Upper lobe of left lung (tissue), 6 donors: ENCODE results near the gene TPGS1. TPM values are rescaled to one million over a fixed set of nuclear protein-coding genes. Genes with fewer than 3 reads are reported as not detected.

ENCODE experiments used
- ATAC-seq, 2 donors: fragments of 200-7000 bp; cut with Tn5 transposase; one replicate each; pipeline ENCODE4 v1.9.1; 2022; ENCODE audit warnings: mild to moderate bottlenecking in 2 of 2, moderate library complexity in 2 of 2; ENCODE audit not compliant: low FRiP score in 2 of 2
- DNase-seq, 2 donors: peaks; one replicate each; pipeline ENCODE4 v3.0.0-alpha.2; 2019 to 2020
- H3K27ac ChIP-seq, 4 donors: fragments of 200-600 bp; sonication (generic); one replicate each; pipeline ENCODE4 v1.5.1; 2016 to 2019
- H3K27me3 ChIP-seq, 4 donors: fragments of 200-600 bp; sonication (generic); one replicate each; pipeline ENCODE4 v1.5.1; 2017 to 2019
- H3K36me3 ChIP-seq, 4 donors: fragments of 200-600 bp; sonication (generic); one replicate each; pipeline ENCODE4 v1.5.1; 2016 to 2019
- H3K4me1 ChIP-seq, 4 donors: fragments of 200-600 bp; sonication (generic); one replicate each; pipeline ENCODE4 v1.5.1; 2018 to 2019
- H3K4me3 ChIP-seq, 4 donors: fragments of 200-600 bp; sonication (generic); one replicate each; pipeline ENCODE4 v1.5.1; 2017 to 2019; ENCODE audit warnings: mild to moderate bottlenecking in 2 of 4, moderate library complexity in 1 of 4
- H3K9me3 ChIP-seq, 4 donors: fragments of 200-600 bp; sonication (generic); one replicate each; pipeline ENCODE4 v1.5.1; 2018 to 2019
- CTCF ChIP-seq, 6 experiments: fragments of 450-650 bp in 4 of 6; fragments of 200-600 bp in 2 of 6; sonication (generic) in 2 of 6; IDR thresholded peaks; one replicate each; pipeline ENCODE4 v1.5.1; 2016 to 2019; ENCODE audit warnings: antibody characterized with exemption in 6 of 6
- EP300 ChIP-seq, 4 donors: sonication (generic); formaldehyde crosslinking; IDR thresholded peaks; one replicate each; pipeline ENCODE4 v1.5.1; 2017; ENCODE audit warnings: antibody characterized with exemption in 4 of 4, control low read depth in 2 of 4
- POLR2A ChIP-seq, 4 donors: fragments of 450-650 bp; IDR thresholded peaks; one replicate each; pipeline ENCODE4 v1.5.1; 2016 to 2017; ENCODE audit warnings: antibody characterized with exemption in 4 of 4, mild to moderate bottlenecking in 2 of 4
- POLR2AphosphoS5 ChIP-seq, 2 donors: sonication (generic); formaldehyde crosslinking; IDR thresholded peaks; one replicate each; pipeline ENCODE4 v1.5.1; 2017; ENCODE audit warnings: antibody characterized with exemption in 2 of 2
- WGBS, 2 donors: methylation state at CpG; one replicate each; pipeline ENCODE4 v1.1.5; 2017 to 2018; 5-methylcytosine and 5-hydroxymethylcytosine counted together
- total RNA-seq, 6 donors: library from RNA; depleted of rRNA in 4 of 6; stranded (reverse); fragments of >200 nt in 4 of 6; gene quantifications; one replicate each; pipeline versions ENCODE4 v1.1.0 to v1.2.1, GENCODE V29; 2016 to 2021
- donor health status: DM: no; HTN: no; CAD: no; lungs with moderate emphysema.
- donor health status: DM: no; HTN: yes; CAD: no; lungs with severe emphysema.

TPGS1 gene
- total RNA-seq, 6 donors from 2014 or later: 30.9 to 67.1 (median 40.1) TPM

- Histone ChIP-seq H3K4me1 (peaks cover 34 to 57% (median 40%) of the 10 kb centered on the region in 4 donors), H3K27me3 (no peaks in the 10 kb centered on the region), H3K4me3 (peak overlapping the region; percentile 75 to 100 (median 95)), H3K9me3 (no peaks in the 10 kb centered on the region), H3K27ac (peak overlapping the region in 2 of 4 donors; percentile 95 to 98), H3K36me3 (peaks cover 0 to 7% (median 2%) of the 10 kb centered on the region in 4 donors)
- DNase-seq (no peak), ATAC-seq (no peak)
- 64 to 73% methylated on average over 24 to 32 of the region's 32 CpGs for WGBS, 2 donors
- no peak for TF ChIP-seq CTCF (IDR thresholded peaks at IDR 0.05)
- TF ChIP-seq POLR2A (IDR thresholded peaks at IDR 0.05): no peak
Observed at GRCh38 chr19:508204-509150, 1.2 kb downstream of the TPGS1 start.

GRCh38 chr19:510606-511100 lies 3.4 kb downstream of the TPGS1 start:
- ATAC-seq (peak; percentile 53 to 67), DNase-seq (peak; percentile 78 to 90)
- H3K27me3 ChIP-seq: no peaks in the 10 kb centered on the region
- H3K27ac ChIP-seq: peak overlapping the region; percentile 70 to 84 (median 78)
- peak overlapping the region in 3 of 4 donors; percentile 19 to 35 (median 34) for H3K4me3 ChIP-seq
- 15 to 21% methylated on average over 6 to 21 of the region's 21 CpGs for WGBS, 2 donors
- H3K36me3 ChIP-seq: peaks cover 0 to 7% (median 2%) of the 10 kb centered on the region in 4 donors
- TF ChIP-seq CTCF (IDR thresholded peaks at IDR 0.05) (peak; percentile 95 to 99 (median 97)), EP300 (IDR thresholded peaks at IDR 0.05) (no peak), POLR2AphosphoS5 (IDR thresholded peaks at IDR 0.05) (no peak), POLR2A (IDR thresholded peaks at IDR 0.05) (no peak)
- H3K4me1 ChIP-seq: peaks cover 34 to 57% (median 40%) of the 10 kb centered on the region in 4 donors
- H3K9me3 ChIP-seq: no peaks in the 10 kb centered on the region

- WGBS, 2 donors: 34 to 52% methylated on average over 19 to 30 of the region's 30 CpGs
- TF ChIP-seq CTCF (IDR thresholded peaks at IDR 0.05) (no peak), EP300 (IDR thresholded peaks at IDR 0.05) (no peak), POLR2AphosphoS5 (IDR thresholded peaks at IDR 0.05) (peak in 1 of 2 donors; percentile 6), POLR2A (IDR thresholded peaks at IDR 0.05) (peak in 1 of 4 donors; percentile 20)
- peak overlapping the region; percentile 70 to 84 (median 78) for H3K27ac ChIP-seq
- peaks cover 0 to 7% (median 2%) of the 10 kb centered on the region in 4 donors for H3K36me3 ChIP-seq
- H3K4me3 ChIP-seq: peak overlapping the region in 3 of 4 donors; percentile 19 to 35 (median 34)
- no peak for ATAC-seq
- no peaks in the 10 kb centered on the region for H3K27me3 ChIP-seq
- peak; percentile 46 to 82 for DNase-seq
- peaks cover 32 to 54% (median 38%) of the 10 kb centered on the region in 4 donors for H3K4me1 ChIP-seq
- H3K9me3 ChIP-seq: no peaks in the 10 kb centered on the region
Observed at GRCh38 chr19:511101-511851, 4.0 kb downstream of the TPGS1 start.

- H3K27me3 ChIP-seq: no peaks in the 10 kb centered on the region
- peaks cover 0 to 7% (median 2%) of the 10 kb centered on the region in 4 donors for H3K36me3 ChIP-seq
- H3K27ac ChIP-seq: peak overlapping the region in 3 of 4 donors; percentile 10 to 53 (median 51)
- peaks cover 29 to 49% (median 35%) of the 10 kb centered on the region in 4 donors for H3K4me1 ChIP-seq
- peak overlapping the region in 1 of 4 donors; percentile 13 for H3K4me3 ChIP-seq
- ATAC-seq (no peak), DNase-seq (peak; percentile 63 to 87)
- TF ChIP-seq POLR2A (IDR thresholded peaks at IDR 0.05) (peak in 1 of 4 donors; percentile 30), POLR2AphosphoS5 (IDR thresholded peaks at IDR 0.05) (no peak)
- 59 to 70% methylated on average over 41 to 49 of the region's 62 CpGs for WGBS, 2 donors
- no peaks in the 10 kb centered on the region for H3K9me3 ChIP-seq
Observed at GRCh38 chr19:512547-513365, 5.5 kb downstream of the TPGS1 start.
